ENCODE measurements around the gene RPH3AL.

The RPH3AL gene

GRCh38 chr17:253091-253846, 99.3 kb downstream of the RPH3AL start:
- H2AFZ ChIP-seq (ENCODE audit: low read length, unreplicated experiment), result no peak overlapping the region
- H3K27me3 ChIP-seq (ENCODE audit: insufficient read depth, low read length), result no peaks in the 10 kb centered on the region
- no peaks in the 10 kb centered on the region for H3K4me1 ChIP-seq (ENCODE audit: control insufficient read depth, insufficient read depth, low read length, unreplicated experiment)
- H3K27ac ChIP-seq (ENCODE audit: low read depth, low read length), result no peak overlapping the region
- H3K79me2 ChIP-seq (ENCODE audit: control insufficient read depth, insufficient read depth, low read length, unreplicated experiment), result no peaks in the 10 kb centered on the region
- H3K4me3 ChIP-seq (ENCODE audit: low read depth, low read length), result no peak overlapping the region
- no peaks in the 10 kb centered on the region for H3K36me3 ChIP-seq (ENCODE audit: insufficient read depth, low read length)

- H3K36me3 ChIP-seq (ENCODE audit: insufficient read depth, low read length), result no peaks in the 10 kb centered on the region
- H3K4me3 ChIP-seq (ENCODE audit: low read depth, low read length), result no peak overlapping the region
- no peaks in the 10 kb centered on the region for H3K79me2 ChIP-seq (ENCODE audit: control insufficient read depth, insufficient read depth, low read length, unreplicated experiment)
- H3K4me1 ChIP-seq (ENCODE audit: control insufficient read depth, insufficient read depth, low read length, unreplicated experiment), result no peaks in the 10 kb centered on the region
- no peak overlapping the region for H2AFZ ChIP-seq (ENCODE audit: low read length, unreplicated experiment)
- H3K27me3 ChIP-seq (ENCODE audit: insufficient read depth, low read length), result no peaks in the 10 kb centered on the region
- no peak overlapping the region for H3K27ac ChIP-seq (ENCODE audit: low read depth, low read length)
These were observed 100.2 kb downstream of the RPH3AL start for GRCh38 chr17:252456-252855.

GRCh38 chr17:251531-251930, 101.1 kb downstream of the RPH3AL start:
- no peak overlapping the region for H3K4me3 ChIP-seq (ENCODE audit: low read depth, low read length)
- H2AFZ ChIP-seq (ENCODE audit: low read length, unreplicated experiment), result no peak overlapping the region
- H3K36me3 ChIP-seq (ENCODE audit: insufficient read depth, low read length), result no peaks in the 10 kb centered on the region
- no peaks in the 10 kb centered on the region for H3K4me1 ChIP-seq (ENCODE audit: control insufficient read depth, insufficient read depth, low read length, unreplicated experiment)
- H3K79me2 ChIP-seq (ENCODE audit: control insufficient read depth, insufficient read depth, low read length, unreplicated experiment), result no peaks in the 10 kb centered on the region
- no peaks in the 10 kb centered on the region for H3K27me3 ChIP-seq (ENCODE audit: insufficient read depth, low read length)
- H3K27ac ChIP-seq (ENCODE audit: low read depth, low read length), result no peak overlapping the region

GRCh38 chr17:250487-251300, 101.9 kb downstream of the RPH3AL start:
- H3K36me3 ChIP-seq (ENCODE audit: insufficient read depth, low read length), result no peaks in the 10 kb centered on the region
- H3K27me3 ChIP-seq (ENCODE audit: insufficient read depth, low read length), result no peaks in the 10 kb centered on the region
- H3K27ac ChIP-seq (ENCODE audit: low read depth, low read length), result no peak overlapping the region
- no peak overlapping the region for H3K4me3 ChIP-seq (ENCODE audit: low read depth, low read length)
- no peaks in the 10 kb centered on the region for H3K4me1 ChIP-seq (ENCODE audit: control insufficient read depth, insufficient read depth, low read length, unreplicated experiment)
- H2AFZ ChIP-seq (ENCODE audit: low read length, unreplicated experiment), result no peak overlapping the region
- H3K79me2 ChIP-seq (ENCODE audit: control insufficient read depth, insufficient read depth, low read length, unreplicated experiment), result no peaks in the 10 kb centered on the region

- Histone ChIP-seq H3K4me1 (ENCODE audit: control insufficient read depth, insufficient read depth, low read length, unreplicated experiment) (no peaks in the 10 kb centered on the region), H3K4me3 (ENCODE audit: low read depth, low read length) (no peak overlapping the region), H3K36me3 (ENCODE audit: insufficient read depth, low read length) (no peaks in the 10 kb centered on the region), H2AFZ (ENCODE audit: low read length, unreplicated experiment) (no peak overlapping the region), H3K27ac (ENCODE audit: low read depth, low read length) (no peak overlapping the region), H3K27me3 (ENCODE audit: insufficient read depth, low read length) (no peaks in the 10 kb centered on the region), H3K79me2 (ENCODE audit: control insufficient read depth, insufficient read depth, low read length, unreplicated experiment) (no peaks in the 10 kb centered on the region)
These were observed 103.2 kb downstream of the RPH3AL start for GRCh38 chr17:249236-249993.

GRCh38 chr17:248337-249235, 104.0 kb downstream of the RPH3AL start:
- Histone ChIP-seq H3K27ac (ENCODE audit: low read depth, low read length) (no peak overlapping the region), H2AFZ (ENCODE audit: low read length, unreplicated experiment) (no peak overlapping the region), H3K36me3 (ENCODE audit: insufficient read depth, low read length) (no peaks in the 10 kb centered on the region), H3K79me2 (ENCODE audit: control insufficient read depth, insufficient read depth, low read length, unreplicated experiment) (no peaks in the 10 kb centered on the region), H3K27me3 (ENCODE audit: insufficient read depth, low read length) (no peaks in the 10 kb centered on the region), H3K4me3 (ENCODE audit: low read depth, low read length) (no peak overlapping the region), H3K4me1 (ENCODE audit: control insufficient read depth, insufficient read depth, low read length, unreplicated experiment) (no peaks in the 10 kb centered on the region)

GRCh38 chr17:247767-248166, 104.8 kb downstream of the RPH3AL start:
- no peak overlapping the region for H3K4me3 ChIP-seq (ENCODE audit: low read depth, low read length)

GRCh38 chr17:246851-247421, 105.7 kb downstream of the RPH3AL start:
- H3K27me3 ChIP-seq (ENCODE audit: insufficient read depth, low read length), result no peaks in the 10 kb centered on the region
- H2AFZ ChIP-seq (ENCODE audit: low read length, unreplicated experiment), result no peak overlapping the region
- no peaks in the 10 kb centered on the region for H3K36me3 ChIP-seq (ENCODE audit: insufficient read depth, low read length)
- no peak overlapping the region for H3K27ac ChIP-seq (ENCODE audit: low read depth, low read length)
- no peaks in the 10 kb centered on the region for H3K4me1 ChIP-seq (ENCODE audit: control insufficient read depth, insufficient read depth, low read length, unreplicated experiment)
- no peaks in the 10 kb centered on the region for H3K79me2 ChIP-seq (ENCODE audit: control insufficient read depth, insufficient read depth, low read length, unreplicated experiment)
- H3K4me3 ChIP-seq (ENCODE audit: low read depth, low read length), result no peak overlapping the region

More at GRCh38 chr17:247767-248166, 104.8 kb downstream of the RPH3AL start:
- Histone ChIP-seq H3K4me1 (ENCODE audit: control insufficient read depth, insufficient read depth, low read length, unreplicated experiment) (no peaks in the 10 kb centered on the region), H3K27ac (ENCODE audit: low read depth, low read length) (no peak overlapping the region), H2AFZ (ENCODE audit: low read length, unreplicated experiment) (no peak overlapping the region), H3K79me2 (ENCODE audit: control insufficient read depth, insufficient read depth, low read length, unreplicated experiment) (no peaks in the 10 kb centered on the region), H3K27me3 (ENCODE audit: insufficient read depth, low read length) (no peaks in the 10 kb centered on the region), H3K36me3 (ENCODE audit: insufficient read depth, low read length) (no peaks in the 10 kb centered on the region)

- H3K4me1 ChIP-seq (ENCODE audit: control insufficient read depth, insufficient read depth, low read length, unreplicated experiment), result no peaks in the 10 kb centered on the region
- no peaks in the 10 kb centered on the region for H3K79me2 ChIP-seq (ENCODE audit: control insufficient read depth, insufficient read depth, low read length, unreplicated experiment)
- H3K4me3 ChIP-seq (ENCODE audit: low read depth, low read length), result no peak overlapping the region
- no peak overlapping the region for H3K27ac ChIP-seq (ENCODE audit: low read depth, low read length)
- no peaks in the 10 kb centered on the region for H3K27me3 ChIP-seq (ENCODE audit: insufficient read depth, low read length)
- no peaks in the 10 kb centered on the region for H3K36me3 ChIP-seq (ENCODE audit: insufficient read depth, low read length)
- H2AFZ ChIP-seq (ENCODE audit: low read length, unreplicated experiment), result no peak overlapping the region
These were observed 106.4 kb downstream of the RPH3AL start for GRCh38 chr17:246226-246625.

GRCh38 chr17:245611-246010, 107.0 kb downstream of the RPH3AL start:
- no peaks in the 10 kb centered on the region for H3K36me3 ChIP-seq (ENCODE audit: insufficient read depth, low read length)
- no peak overlapping the region for H2AFZ ChIP-seq (ENCODE audit: low read length, unreplicated experiment)
- H3K27ac ChIP-seq (ENCODE audit: low read depth, low read length), result no peak overlapping the region
- H3K27me3 ChIP-seq (ENCODE audit: insufficient read depth, low read length), result no peaks in the 10 kb centered on the region
- no peaks in the 10 kb centered on the region for H3K4me1 ChIP-seq (ENCODE audit: control insufficient read depth, insufficient read depth, low read length, unreplicated experiment)
- H3K4me3 ChIP-seq (ENCODE audit: low read depth, low read length), result no peak overlapping the region
- H3K79me2 ChIP-seq (ENCODE audit: control insufficient read depth, insufficient read depth, low read length, unreplicated experiment), result no peaks in the 10 kb centered on the region

Measured in ACC112 (cell line).